Testis (tissue), 3 donors: ENCODE measurements around the gene CACNA1I. TPM values are rescaled to one million over a fixed set of nuclear protein-coding genes. Genes with fewer than 3 reads are reported as not detected.

Source experiments
- DNase-seq: peaks from one replicate; pipeline ENCODE4 v3.0.0-alpha.2; 2019
- H3K27ac ChIP-seq, 2 donors: fragments of 200-600 bp; sonication (generic); one replicate each; pipeline ENCODE4 v1.5.1; 2019
- H3K27me3 ChIP-seq: fragments of 200-600 bp; sonication (generic); one replicate; pipeline ENCODE4 v1.5.1; 2019
- H3K36me3 ChIP-seq: fragments of 200-600 bp; sonication (generic); one replicate; pipeline ENCODE4 v1.5.1; 2017; ENCODE audit warnings: low read depth; ENCODE audit errors: missing control alignments
- H3K4me1 ChIP-seq: fragments of 200-600 bp; sonication (generic); one replicate; pipeline ENCODE4 v1.5.1; 2019
- H3K4me3 ChIP-seq, 2 donors: fragments of 200-600 bp; sonication (generic); one replicate each; pipeline ENCODE4 v1.5.1; 2017 to 2019
- H3K9me3 ChIP-seq: fragments of 200-600 bp; sonication (generic); one replicate; pipeline ENCODE4 v1.5.1; 2017
- POLR2A ChIP-seq: fragments of 450-650 bp; IDR thresholded peaks from one replicate; pipeline ENCODE4 v1.6.1; 2017; ENCODE audit warnings: antibody characterized with exemption, mild to moderate bottlenecking, moderate library complexity
- WGBS, 2 donors: methylation state at CpG; one replicate each; pipeline ENCODE4 v1.1.5; 2018; 5-methylcytosine and 5-hydroxymethylcytosine counted together
- intact Hi-C: fragments of 100-400 bp; cut with DNase I; formaldehyde crosslinking; loops from one replicate; pipeline ENCODE4 v1.15.1; 2023; ENCODE audit warnings: low total_unique reads
- polyA plus RNA-seq: library from polyadenylated mRNA; stranded (reverse); fragments of 350-450 nt; fragmentation: Illumina TruSeq; extraction: RNeasy Lipid Tissue Mini Kit (QIAGEN cat#74804); gene quantifications from one replicate; pipeline ENCODE4 v1.2.3, GENCODE V29; 2014; ENCODE audit warnings: low read depth, low replicate concordance; ENCODE audit not compliant: insufficient read depth
- total RNA-seq, 2 donors: library from RNA; depleted of rRNA; stranded (reverse); fragments of >200 nt; gene quantifications; one replicate each; pipeline ENCODE4 v1.2.3, GENCODE V29; 2016
- TF ChIP-seq, protein P1 (sequence below), 3 experiments: fragments of 450-650 bp in 2 of 3; fragments of 200-600 bp in 1 of 3; sonication (generic) in 1 of 3; IDR thresholded peaks; one replicate each; pipeline ENCODE4 v1.5.1; 2016 to 2019; ENCODE audit warnings: antibody characterized with exemption in 3 of 3, mild to moderate bottlenecking in 2 of 3, moderate library complexity in 1 of 3

Gene CACNA1I
- total and polyA plus RNA-seq, 3 donors from 2014 or later, result 1.3 to 2.0 (median 1.7) TPM

DNA sequence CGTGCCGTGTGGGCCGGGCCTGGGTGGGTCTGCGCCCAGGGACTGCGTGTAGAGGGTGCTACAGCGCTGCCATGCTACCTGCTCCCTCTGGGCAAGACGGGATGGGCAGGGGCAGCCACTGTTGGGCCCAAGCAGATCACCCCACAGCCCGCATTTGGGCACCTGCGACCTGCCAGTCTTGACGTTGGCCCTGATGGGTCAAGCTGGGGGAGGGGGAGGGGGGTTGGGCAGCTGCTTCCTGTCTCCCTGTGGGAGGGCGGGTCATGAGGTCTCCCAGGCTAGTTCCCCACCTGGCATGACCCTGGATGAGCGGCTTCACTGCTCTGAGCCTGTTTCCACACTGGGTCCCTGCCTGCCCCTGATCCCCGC, 35.2 kb upstream of the CACNA1I start:
- Histone ChIP-seq H3K9me3 (no peaks in the 10 kb centered on the region), H3K4me1 (peaks cover 8% of the 10 kb centered on the region), H3K4me3 (no peak overlapping the region), H3K27ac (no peak overlapping the region), H3K27me3 (no peaks in the 10 kb centered on the region), H3K36me3 (no peaks in the 10 kb centered on the region)
- intact Hi-C loops, result loop anchor here (5.0 kb wide), 1 partner anchor 492 kb away; no protein-coding TSS in a partner anchor
- 39% methylated on average over 13 of the region's 13 CpGs; no CpG with 5 or more reads in 1 of the 2 donors for WGBS, 2 donors
- no peak for DNase-seq
- TF ChIP-seq, protein P1, sequence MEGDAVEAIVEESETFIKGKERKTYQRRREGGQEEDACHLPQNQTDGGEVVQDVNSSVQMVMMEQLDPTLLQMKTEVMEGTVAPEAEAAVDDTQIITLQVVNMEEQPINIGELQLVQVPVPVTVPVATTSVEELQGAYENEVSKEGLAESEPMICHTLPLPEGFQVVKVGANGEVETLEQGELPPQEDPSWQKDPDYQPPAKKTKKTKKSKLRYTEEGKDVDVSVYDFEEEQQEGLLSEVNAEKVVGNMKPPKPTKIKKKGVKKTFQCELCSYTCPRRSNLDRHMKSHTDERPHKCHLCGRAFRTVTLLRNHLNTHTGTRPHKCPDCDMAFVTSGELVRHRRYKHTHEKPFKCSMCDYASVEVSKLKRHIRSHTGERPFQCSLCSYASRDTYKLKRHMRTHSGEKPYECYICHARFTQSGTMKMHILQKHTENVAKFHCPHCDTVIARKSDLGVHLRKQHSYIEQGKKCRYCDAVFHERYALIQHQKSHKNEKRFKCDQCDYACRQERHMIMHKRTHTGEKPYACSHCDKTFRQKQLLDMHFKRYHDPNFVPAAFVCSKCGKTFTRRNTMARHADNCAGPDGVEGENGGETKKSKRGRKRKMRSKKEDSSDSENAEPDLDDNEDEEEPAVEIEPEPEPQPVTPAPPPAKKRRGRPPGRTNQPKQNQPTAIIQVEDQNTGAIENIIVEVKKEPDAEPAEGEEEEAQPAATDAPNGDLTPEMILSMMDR (IDR thresholded peaks at IDR 0.05), result no peak
- no peak for TF ChIP-seq POLR2A

DNA sequence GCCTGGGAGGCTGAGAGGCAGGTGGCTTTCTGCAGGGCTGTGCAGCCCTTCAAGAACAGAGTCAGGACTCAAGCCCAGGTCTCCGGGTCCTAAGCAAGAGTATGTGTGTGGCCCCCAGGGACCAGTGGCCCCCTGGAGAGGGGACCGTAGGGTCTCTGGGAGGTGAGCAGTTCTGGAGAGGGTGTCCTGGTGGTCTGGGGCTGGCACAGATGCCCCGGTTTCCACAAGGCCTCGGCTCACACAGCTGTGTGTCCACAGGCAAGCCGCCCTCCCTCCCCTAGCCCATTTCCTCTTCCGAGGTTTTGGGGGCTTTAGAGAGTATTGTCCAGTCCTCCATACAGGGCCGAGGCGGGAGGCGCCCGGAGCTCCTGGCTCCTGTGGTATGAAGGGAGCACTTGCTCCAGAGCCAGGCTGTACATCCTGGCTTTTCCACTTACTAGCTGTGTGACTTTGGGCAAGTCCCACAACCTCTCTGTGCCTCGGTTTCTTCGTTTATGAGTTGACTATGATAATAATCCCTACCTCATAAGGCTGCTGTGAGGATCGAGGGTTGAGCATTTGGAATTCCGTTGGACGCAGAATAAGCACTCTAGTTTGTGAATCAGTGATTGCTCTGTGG, 34.6 kb upstream of the CACNA1I start:
- intact Hi-C loops, result loop anchor here (5.0 kb wide), 1 partner anchor 491 kb away; no protein-coding TSS in a partner anchor
- H3K27me3 ChIP-seq, result no peaks in the 10 kb centered on the region
- H3K36me3 ChIP-seq, result no peaks in the 10 kb centered on the region
- no peak overlapping the region for H3K4me3 ChIP-seq
- 86 to 88% methylated on average over 7 to 15 of the region's 15 CpGs for WGBS, 2 donors
- no peaks in the 10 kb centered on the region for H3K9me3 ChIP-seq
- H3K4me1 ChIP-seq, result peaks cover 5% of the 10 kb centered on the region
- TF ChIP-seq POLR2A, result no peak
- TF ChIP-seq, protein P1 (IDR thresholded peaks at IDR 0.05), result no peak
- no peak for DNase-seq
- no peak overlapping the region for H3K27ac ChIP-seq

DNA sequence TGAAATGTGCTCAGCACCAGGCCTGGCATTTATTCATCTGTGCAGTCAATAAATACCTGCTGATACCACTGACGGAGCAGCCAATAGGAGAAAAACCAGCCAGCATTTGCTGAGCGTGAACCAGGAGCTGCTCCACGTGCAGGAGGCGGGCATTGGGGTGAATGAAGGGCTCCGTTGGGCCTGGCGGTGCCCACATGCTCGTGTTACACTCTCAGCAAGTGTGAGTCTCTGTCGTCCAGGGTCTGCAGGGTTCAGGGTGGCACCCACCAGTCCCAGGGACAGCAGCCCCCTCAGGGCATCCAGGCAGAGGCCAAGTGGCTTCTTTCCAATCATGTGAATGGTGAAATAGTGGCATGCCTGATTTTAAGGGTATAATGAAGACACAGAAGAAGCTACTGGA, 33.8 kb upstream of the CACNA1I start:
- Histone ChIP-seq H3K4me1 (no peaks in the 10 kb centered on the region), H3K4me3 (no peak overlapping the region), H3K27ac (no peak overlapping the region), H3K36me3 (no peaks in the 10 kb centered on the region), H3K27me3 (no peaks in the 10 kb centered on the region), H3K9me3 (no peaks in the 10 kb centered on the region)
- intact Hi-C loops, result loop anchor here (5.0 kb wide), 1 partner anchor 491 kb away; no protein-coding TSS in a partner anchor
- no peak for TF ChIP-seq POLR2A
- TF ChIP-seq, protein P1 (IDR thresholded peaks at IDR 0.05), result no peak
- DNase-seq, result no peak
- WGBS, 2 donors, result 64 to 75% methylated on average over 7 to 8 of the region's 8 CpGs

DNA sequence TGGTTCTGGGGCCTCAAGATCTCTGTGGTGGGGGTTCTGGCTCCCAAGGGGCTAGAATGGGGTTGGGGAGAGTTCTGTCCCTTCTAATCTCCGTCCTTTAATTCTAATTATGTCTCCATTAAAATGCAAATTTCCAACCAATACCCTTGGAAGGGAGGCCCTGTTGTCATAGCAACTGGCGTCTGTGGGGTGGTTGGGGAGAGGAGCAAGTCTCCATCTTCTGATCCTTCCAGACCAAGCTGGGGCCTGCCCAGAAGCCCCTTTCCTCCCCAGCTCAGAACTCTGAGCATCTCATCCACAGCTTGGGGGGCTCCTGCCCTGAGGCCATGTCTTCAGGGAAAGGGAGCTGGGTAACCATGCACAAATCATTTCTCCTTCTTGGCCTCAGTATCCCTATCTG, 32.6 kb upstream of the CACNA1I start:
- 67 to 85% methylated on average over 2 of the region's 2 CpGs for WGBS, 2 donors
- H3K27ac ChIP-seq, result no peak overlapping the region
- no peak for DNase-seq
- intact Hi-C loops, result loop anchor here (5.0 kb wide), 1 partner anchor 489 kb away; no protein-coding TSS in a partner anchor
- H3K4me3 ChIP-seq, result no peak overlapping the region
- no peaks in the 10 kb centered on the region for H3K4me1 ChIP-seq
- no peaks in the 10 kb centered on the region for H3K36me3 ChIP-seq
- no peaks in the 10 kb centered on the region for H3K9me3 ChIP-seq
- no peaks in the 10 kb centered on the region for H3K27me3 ChIP-seq
- TF ChIP-seq, protein P1 (IDR thresholded peaks at IDR 0.05), result no peak
- no peak for TF ChIP-seq POLR2A

DNA sequence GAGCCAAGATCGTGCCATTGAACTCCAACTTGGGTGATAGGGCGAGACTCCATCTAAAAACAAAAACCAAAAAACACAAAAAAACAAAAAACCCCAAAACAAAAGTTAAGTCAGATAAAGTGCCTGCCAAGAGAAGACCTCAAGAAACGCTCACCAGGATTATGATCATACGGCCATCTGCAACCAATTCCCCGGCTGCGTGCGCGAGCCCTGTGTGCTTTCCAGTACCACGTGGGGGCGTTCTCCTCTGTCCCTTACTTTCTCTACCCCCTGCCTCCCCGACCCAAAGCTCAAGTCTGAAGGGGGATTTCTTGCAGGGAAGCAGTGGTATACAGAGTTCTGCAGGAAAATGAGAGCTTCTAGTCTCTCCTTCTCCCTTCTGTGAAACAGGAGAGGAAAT, 27.5 kb upstream of the CACNA1I start:
- no peaks in the 10 kb centered on the region for H3K9me3 ChIP-seq
- no peaks in the 10 kb centered on the region for H3K27me3 ChIP-seq
- TF ChIP-seq, protein P1 (IDR thresholded peaks at IDR 0.05), result no peak
- TF ChIP-seq POLR2A, result no peak
- no peak overlapping the region for H3K4me3 ChIP-seq
- DNase-seq, result no peak
- no peaks in the 10 kb centered on the region for H3K36me3 ChIP-seq
- intact Hi-C loops, result no loop called here
- H3K4me1 ChIP-seq, result no peaks in the 10 kb centered on the region
- no peak overlapping the region for H3K27ac ChIP-seq
- 29 to 31% methylated on average over 10 to 11 of the region's 11 CpGs for WGBS, 2 donors
